CD14-positive monocyte (primary cell): Measurements from ENCODE around the gene HPSE2. TPM values are rescaled to one million over a fixed set of nuclear protein-coding genes. Genes with fewer than 3 reads are reported as not detected.
A peak's percentile ranks its signal among the peaks of the same experiment; 100 is the strongest.

ENCODE experiments used
- DNase-seq, 3 donors: peaks; one replicate each; pipeline ENCODE4 v3.0.0-alpha.2; 2011 to 2022
- H2AFZ ChIP-seq: 2 replicates; pipeline ENCODE4 v1.6.0; 2012; ENCODE audit warnings: mild to moderate bottlenecking, low read depth, low read length, inconsistent platforms; ENCODE audit not compliant: insufficient read depth, poor library complexity, severe bottlenecking
- H3K27ac ChIP-seq, 2 donors: 1 replicate in 1 of 2; 2 replicates in 1 of 2; pipeline ENCODE4 v1.5.1; 2012 to 2013; ENCODE audit warnings: low read length in 2 of 2, control low read depth in 1 of 2, inconsistent platforms in 1 of 2, low read depth in 1 of 2, mild to moderate bottlenecking in 1 of 2
- H3K27me3 ChIP-seq, 2 donors: one replicate each; pipeline versions ENCODE4 v1.6.0 to v1.6.1; 2011 to 2013; ENCODE audit warnings: low read length in 2 of 2; ENCODE audit not compliant: control insufficient read depth in 2 of 2, insufficient read depth in 2 of 2
- H3K36me3 ChIP-seq, 2 donors: replicated peaks in 1 of 2; 1 replicate in 1 of 2; 2 replicates in 1 of 2; pipeline versions ENCODE4 v1.5.1 to v1.6.1; 2012 to 2013; ENCODE audit warnings: low read length in 2 of 2, control low read depth in 1 of 2, inconsistent platforms in 1 of 2, mild to moderate bottlenecking in 1 of 2; ENCODE audit not compliant: insufficient read depth in 2 of 2, control insufficient read depth in 1 of 2
- H3K4me1 ChIP-seq, 2 donors: 1 replicate in 1 of 2; 2 replicates in 1 of 2; pipeline versions ENCODE4 v1.5.1 to v1.6.1; 2012 to 2013; ENCODE audit warnings: low read length in 2 of 2, control low read depth in 1 of 2, inconsistent platforms in 1 of 2, mild to moderate bottlenecking in 1 of 2, moderate library complexity in 1 of 2; ENCODE audit not compliant: insufficient read depth in 2 of 2, control insufficient read depth in 1 of 2
- H3K4me2 ChIP-seq: replicated peaks from 2 replicates; pipeline ENCODE3; 2012; ENCODE audit warnings: low read length, moderate library complexity, mild to moderate bottlenecking; ENCODE audit not compliant: poor library complexity, severe bottlenecking; ENCODE audit errors: extremely low read depth
- H3K4me3 ChIP-seq, 3 experiments: fragments of 200-600 bp in 1 of 3; sonication (generic) in 1 of 3; replicated peaks in 1 of 3; 1 replicate in 2 of 3; 2 replicates in 1 of 3; pipeline ENCODE4 v1.5.1; 2011 to 2013; ENCODE audit warnings: low read length in 3 of 3, mild to moderate bottlenecking in 3 of 3, control low read depth in 2 of 3, low read depth in 2 of 3, inconsistent platforms in 1 of 3, moderate library complexity in 1 of 3
- H3K79me2 ChIP-seq: 2 replicates; pipeline ENCODE4 v1.6.0; 2012; ENCODE audit warnings: mild to moderate bottlenecking, control low read depth, inconsistent platforms, low read length, moderate library complexity; ENCODE audit not compliant: insufficient read depth
- H3K9ac ChIP-seq: 2 replicates; pipeline ENCODE4 v1.6.0; 2017; ENCODE audit warnings: low read length, mild to moderate bottlenecking; ENCODE audit not compliant: insufficient read depth, poor library complexity, severe bottlenecking
- H3K9me3 ChIP-seq, 2 donors: replicated peaks in 1 of 2; 1 replicate in 1 of 2; 2 replicates in 1 of 2; pipeline versions ENCODE4 v1.5.1 to v1.6.1; 2012 to 2013; ENCODE audit warnings: low read length in 2 of 2, control low read depth in 1 of 2; ENCODE audit not compliant: control insufficient read depth in 1 of 2, insufficient read depth in 1 of 2
- H4K20me1 ChIP-seq: 2 replicates; pipeline ENCODE4 v1.6.0; 2012; ENCODE audit warnings: mild to moderate bottlenecking, low read length, control low read depth, moderate library complexity; ENCODE audit not compliant: insufficient read depth
- H3K27ac Mint-ChIP-seq, 7 donors: one replicate each; pipeline ENCODE4 v1.8.0; 2020; ENCODE audit warnings: mild to moderate bottlenecking in 7 of 7, mixed read lengths in 7 of 7, moderate library complexity in 6 of 7, inconsistent platforms in 2 of 7
- H3K27me3 Mint-ChIP-seq, 3 donors: one replicate each; pipeline ENCODE4 v1.8.0; 2021 to 2022; ENCODE audit warnings: low read depth in 3 of 3, mild to moderate bottlenecking in 3 of 3, mixed read lengths in 3 of 3, moderate library complexity in 3 of 3, inconsistent platforms in 1 of 3
- H3K36me3 Mint-ChIP-seq, 2 donors: one replicate each; pipeline ENCODE4 v1.8.0; 2020; ENCODE audit warnings: mixed read lengths in 2 of 2, inconsistent platforms in 1 of 2, mild to moderate bottlenecking in 1 of 2
- H3K4me1 Mint-ChIP-seq: one replicate; pipeline ENCODE4 v1.8.0; 2020; ENCODE audit warnings: mild to moderate bottlenecking, mixed read lengths
- H3K4me3 Mint-ChIP-seq, 2 donors: one replicate each; pipeline ENCODE4 v1.8.0; 2020; ENCODE audit warnings: mild to moderate bottlenecking in 2 of 2, mixed read lengths in 2 of 2, moderate library complexity in 1 of 2
- H3K9me3 Mint-ChIP-seq, 7 donors: one replicate each; pipeline ENCODE4 v1.8.0; 2020 to 2022; ENCODE audit warnings: mixed read lengths in 7 of 7, mild to moderate bottlenecking in 6 of 7, moderate library complexity in 6 of 7, inconsistent platforms in 2 of 7
- CTCF ChIP-seq: fragments of 200-600 bp; IDR thresholded peaks from one replicate; pipeline ENCODE4 v1.8.0; 2022; ENCODE audit warnings: antibody characterized with exemption, mild to moderate bottlenecking
- WGBS: methylation state at CpG from one replicate; pipeline ENCODE4 v1.1.5; 2013; ENCODE audit warnings: missing lambda C conversion rate; ENCODE audit not compliant: insufficient coverage; 5-methylcytosine and 5-hydroxymethylcytosine counted together
- intact Hi-C, 2 donors: fragments of 100-400 bp; cut with micrococcal nuclease; formaldehyde crosslinking; loops; one replicate each; pipeline versions ENCODE4 v1.15.0 to v1.15.1; 2023
- polyA plus RNA-seq, 3 donors: library from polyadenylated mRNA; depleted of rRNA in 1 of 3; unstranded in 2 of 3; stranded (reverse) in 1 of 3; fragments of 300-500 nt in 2 of 3; fragments of >200 nt in 1 of 3; fragmentation: Illumina TruSeq in 2 of 3; gene quantifications; 1 replicate in 2 of 3; 2 replicates in 1 of 3; pipeline ENCODE4 v1.2.3, GENCODE V29; 2012 to 2021

The HPSE2 gene
- polyA plus RNA-seq, 3 donors = not detected

GRCh38 chr10:99234041-99234790 lies 1.4 kb downstream of the HPSE2 start:
- intact Hi-C loops = no loop called here
- H3K27me3 Mint-ChIP-seq = peaks cover 87 to 95% (median 89%) of the 10 kb centered on the region in 3 donors

GRCh38 chr10:99233689-99234037 lies 2.0 kb downstream of the HPSE2 start:
- no peak overlapping the region for H3K9ac ChIP-seq
- H3K9me3 Mint-ChIP-seq = peaks cover 0 to 44% (median 30%) of the 10 kb centered on the region in 7 donors

More at GRCh38 chr10:99234041-99234790, 1.4 kb downstream of the HPSE2 start:
- Histone ChIP-seq H3K4me3 (peak overlapping the region; percentile 10 to 74 (median 29)), H3K27ac (no peak overlapping the region), H3K9ac (no peak overlapping the region), H3K4me2 (peak overlapping the region; percentile 91), H2AFZ (peak overlapping the region; percentile 66), H3K79me2 (no peaks in the 10 kb centered on the region), H3K9me3 (peaks cover 20 to 50% of the 10 kb centered on the region in 2 donors), H4K20me1 (no peaks in the 10 kb centered on the region), H3K36me3 (no peaks in the 10 kb centered on the region), H3K27me3 (peaks cover 86 to 97% of the 10 kb centered on the region in 2 donors), H3K4me1 (peaks cover 26 to 28% of the 10 kb centered on the region in 2 donors)
- H3K9me3 Mint-ChIP-seq = peaks cover 0 to 44% (median 30%) of the 10 kb centered on the region in 7 donors
- peak overlapping the region in 1 of 7 donors; percentile 30 for H3K27ac Mint-ChIP-seq
- WGBS = 1% methylated on average over 43 of the region's 49 CpGs
- H3K4me3 Mint-ChIP-seq = peak overlapping the region; percentile 79 to 91
- DNase-seq = peak; percentile 36 to 61 (median 57)
- peaks cover 40% of the 10 kb centered on the region for H3K4me1 Mint-ChIP-seq
- no peak for TF ChIP-seq CTCF
- H3K36me3 Mint-ChIP-seq = peaks cover 5 to 8% of the 10 kb centered on the region in 2 donors

More at GRCh38 chr10:99233689-99234037, 2.0 kb downstream of the HPSE2 start:
- peaks cover 20 to 52% of the 10 kb centered on the region in 2 donors for H3K9me3 ChIP-seq
- H3K36me3 ChIP-seq = no peaks in the 10 kb centered on the region
- no peak for TF ChIP-seq CTCF
- H3K36me3 Mint-ChIP-seq = peaks cover 5 to 8% of the 10 kb centered on the region in 2 donors
- H3K27ac ChIP-seq = no peak overlapping the region
- H3K4me1 Mint-ChIP-seq = peaks cover 40% of the 10 kb centered on the region
- no peaks in the 10 kb centered on the region for H3K79me2 ChIP-seq
- peak overlapping the region in 2 of 3 experiments; percentile 29 to 74 for H3K4me3 ChIP-seq
- peaks cover 26 to 28% of the 10 kb centered on the region in 2 donors for H3K4me1 ChIP-seq
- H3K27ac Mint-ChIP-seq = no peak overlapping the region
- WGBS = 5% methylated on average over 10 of the region's 18 CpGs
- DNase-seq = no peak
- H3K4me2 ChIP-seq = peak overlapping the region; percentile 91
- H4K20me1 ChIP-seq = no peaks in the 10 kb centered on the region
- peak overlapping the region; percentile 66 for H2AFZ ChIP-seq
- H3K27me3 Mint-ChIP-seq = peaks cover 88 to 97% (median 88%) of the 10 kb centered on the region in 3 donors
- H3K4me3 Mint-ChIP-seq = peak overlapping the region; percentile 79 to 91
- intact Hi-C loops = no loop called here
- peaks cover 84 to 99% of the 10 kb centered on the region in 2 donors for H3K27me3 ChIP-seq
